Retinal pigment epithelial cell (primary cell): ENCODE data around the gene AACS.

Experiments used
- DNase-seq: peaks from one replicate; pipeline ENCODE4 v3.0.0-alpha.2; 2010; ENCODE audit warnings: low read depth
- H3K4me3 ChIP-seq: 2 replicates; pipeline ENCODE4 v1.5.1; 2011; ENCODE audit warnings: mild to moderate bottlenecking, low read length, control low read depth, moderate library complexity
- TF ChIP-seq, protein P1 (sequence below): conservative IDR thresholded peaks from 2 replicates; pipeline ENCODE4 v1.5.1; 2011; ENCODE audit warnings: low read depth, low read length, control low read depth, inconsistent platforms

The AACS gene

GRCh38 chr12:125098676-125099408 is 33.6 kb downstream of the AACS start:
- TF ChIP-seq, protein P1, sequence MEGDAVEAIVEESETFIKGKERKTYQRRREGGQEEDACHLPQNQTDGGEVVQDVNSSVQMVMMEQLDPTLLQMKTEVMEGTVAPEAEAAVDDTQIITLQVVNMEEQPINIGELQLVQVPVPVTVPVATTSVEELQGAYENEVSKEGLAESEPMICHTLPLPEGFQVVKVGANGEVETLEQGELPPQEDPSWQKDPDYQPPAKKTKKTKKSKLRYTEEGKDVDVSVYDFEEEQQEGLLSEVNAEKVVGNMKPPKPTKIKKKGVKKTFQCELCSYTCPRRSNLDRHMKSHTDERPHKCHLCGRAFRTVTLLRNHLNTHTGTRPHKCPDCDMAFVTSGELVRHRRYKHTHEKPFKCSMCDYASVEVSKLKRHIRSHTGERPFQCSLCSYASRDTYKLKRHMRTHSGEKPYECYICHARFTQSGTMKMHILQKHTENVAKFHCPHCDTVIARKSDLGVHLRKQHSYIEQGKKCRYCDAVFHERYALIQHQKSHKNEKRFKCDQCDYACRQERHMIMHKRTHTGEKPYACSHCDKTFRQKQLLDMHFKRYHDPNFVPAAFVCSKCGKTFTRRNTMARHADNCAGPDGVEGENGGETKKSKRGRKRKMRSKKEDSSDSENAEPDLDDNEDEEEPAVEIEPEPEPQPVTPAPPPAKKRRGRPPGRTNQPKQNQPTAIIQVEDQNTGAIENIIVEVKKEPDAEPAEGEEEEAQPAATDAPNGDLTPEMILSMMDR = no peak

GRCh38 chr12:125099409-125099782 is 34.2 kb downstream of the AACS start:
- no peak for DNase-seq
- TF ChIP-seq, protein P1 = no peak
- H3K4me3 ChIP-seq = no peak overlapping the region

More at GRCh38 chr12:125098676-125099408, 33.6 kb downstream of the AACS start:
- no peak overlapping the region for H3K4me3 ChIP-seq
- no peak for DNase-seq

- no peak for DNase-seq
- H3K4me3 ChIP-seq = no peak overlapping the region
- TF ChIP-seq, protein P1 = no peak
These were observed 35.6 kb downstream of the AACS start for GRCh38 chr12:125100551-125101434.

DNA sequence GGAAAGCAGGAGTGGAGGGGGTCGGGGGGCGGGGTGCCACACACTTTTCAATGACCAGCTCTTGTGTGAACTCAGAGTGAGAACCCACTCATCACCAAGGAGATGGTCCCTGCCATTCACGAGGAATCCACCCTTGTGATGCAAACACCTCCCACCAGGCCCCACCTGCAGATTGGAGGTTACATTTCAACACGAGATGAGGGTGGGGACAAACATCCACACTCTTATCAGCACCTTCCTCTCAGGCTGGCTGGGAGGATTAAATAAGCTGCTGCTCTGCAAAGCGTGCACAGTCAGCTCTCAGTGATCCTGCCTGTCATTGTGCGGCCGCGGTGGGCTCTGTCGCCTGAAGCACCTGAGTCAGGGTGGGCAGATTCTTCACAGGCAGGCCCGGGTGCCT is 39.7 kb downstream of the AACS start:
- no peak overlapping the region for H3K4me3 ChIP-seq
- TF ChIP-seq, protein P1 = no peak
- no peak for DNase-seq

GRCh38 chr12:125105600-125105999 is 40.4 kb downstream of the AACS start:
- no peak overlapping the region for H3K4me3 ChIP-seq
- TF ChIP-seq, protein P1 = no peak
- no peak for DNase-seq

DNA sequence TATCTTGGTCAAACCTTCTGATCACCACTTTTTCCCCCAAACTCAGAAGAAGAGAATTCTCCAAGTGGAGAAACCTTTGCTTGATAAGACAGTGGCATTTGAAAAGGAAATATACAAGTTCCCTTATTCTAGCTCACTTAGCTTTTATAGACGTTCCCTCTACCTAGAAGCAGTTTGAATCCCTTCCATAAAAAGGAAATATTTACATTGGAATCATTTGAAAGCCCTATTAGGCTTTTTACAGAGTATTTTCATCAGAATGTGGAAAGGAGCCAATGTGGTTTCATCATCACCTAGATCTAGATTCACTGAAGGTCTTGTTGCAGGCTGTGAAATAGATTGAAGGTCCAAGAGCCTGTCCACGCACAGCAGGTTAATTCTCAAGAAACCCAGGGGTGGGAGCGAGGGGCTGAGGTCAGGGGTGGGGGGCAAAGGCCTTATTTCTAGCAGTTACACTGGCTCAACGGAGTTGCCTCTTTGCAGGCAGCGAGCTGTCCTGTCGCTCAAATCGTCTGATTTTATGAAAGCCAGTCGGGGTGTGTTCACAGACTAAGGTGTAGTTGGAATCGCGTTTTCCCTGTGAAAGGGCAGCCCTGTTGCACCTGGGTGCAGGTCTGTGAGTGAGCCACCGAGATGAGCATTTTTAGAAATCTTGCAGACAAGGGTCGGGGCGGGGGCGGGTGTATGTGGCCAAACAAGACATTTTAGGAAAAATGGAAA is 45.6 kb downstream of the AACS start:
- TF ChIP-seq, protein P1 = no peak
- no peak overlapping the region for H3K4me3 ChIP-seq
- DNase-seq = no peak
